GM12892 (cell line): ENCODE data around the gene PNMA1.

Experiments
- POLR2A ChIP-seq: IDR thresholded peaks from 2 replicates; pipeline ENCODE4 v1.6.1; 2011; ENCODE audit warnings: low read depth, low read length, control low read depth
- POLR2AphosphoS5 ChIP-seq: IDR thresholded peaks from 2 replicates; pipeline ENCODE4 v1.6.1; 2011; ENCODE audit warnings: low read depth, low read length, control low read depth
- TAF1 ChIP-seq: IDR thresholded peaks from 2 replicates; pipeline ENCODE4 v1.6.1; 2011; ENCODE audit warnings: low read depth, mild to moderate bottlenecking, control low read depth, low read length, borderline replicate concordance

GRCh38 chr14:73739174-73739898 lies 25.2 kb upstream of the PNMA1 start:
- no peak for TF ChIP-seq POLR2AphosphoS5
- no peak for TF ChIP-seq POLR2A
- no peak for TF ChIP-seq TAF1
